Glomerular visceral epithelial cell (primary cell): ENCODE results near the gene MRPL39.
A peak's percentile ranks its signal among the peaks of the same experiment; 100 is the strongest.
"Not testable (repeated sequence)": the region's sequence is repeated elsewhere in the genome, so short reads cannot be mapped to it uniquely, and the experiment has no call there.

Experiments used
- DNase-seq: peaks from one replicate; pipeline ENCODE4 v3.0.0-alpha.2; 2016; ENCODE audit errors: extremely low spot score

The MRPL39 gene

GRCh38 chr21:25607151-25608043 is at the start of gene MRPL39:
TSS of gene MRPL39 (minus strand) at chr21:25607481. CDS start at chr21:25607475, 6 bp downstream.
- DNase-seq: peak; percentile 89

GRCh38 chr21:25656412-25656811 is 49.1 kb upstream of the MRPL39 start:
- DNase-seq: no peak

DNA sequence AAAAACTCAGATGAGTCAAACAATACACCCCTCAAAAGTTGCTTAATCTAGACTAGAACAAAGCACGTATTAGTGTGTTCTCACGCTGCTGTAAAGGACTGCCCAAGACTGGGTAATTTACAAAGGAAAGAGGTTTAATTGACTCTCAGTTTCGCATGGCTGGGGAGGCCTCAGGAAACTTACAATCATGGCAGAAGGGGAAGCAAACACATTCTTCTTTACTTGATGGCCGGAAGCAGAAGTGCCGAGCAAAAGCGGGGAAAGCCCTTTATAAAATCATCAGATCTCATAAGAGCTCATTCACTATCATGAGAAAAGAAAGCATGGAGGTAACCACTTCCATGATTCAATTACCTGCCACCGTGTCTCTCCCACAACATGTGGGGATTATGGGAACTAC is 41.9 kb upstream of the MRPL39 start:
- no peak for DNase-seq

- no peak for DNase-seq
Observed at GRCh38 chr21:25647647-25648046, 40.4 kb upstream of the MRPL39 start.

- DNase-seq: no peak
Observed at GRCh38 chr21:25646474-25646873, 39.2 kb upstream of the MRPL39 start.

GRCh38 chr21:25643486-25643885 is 36.2 kb upstream of the MRPL39 start:
- no peak for DNase-seq

DNA sequence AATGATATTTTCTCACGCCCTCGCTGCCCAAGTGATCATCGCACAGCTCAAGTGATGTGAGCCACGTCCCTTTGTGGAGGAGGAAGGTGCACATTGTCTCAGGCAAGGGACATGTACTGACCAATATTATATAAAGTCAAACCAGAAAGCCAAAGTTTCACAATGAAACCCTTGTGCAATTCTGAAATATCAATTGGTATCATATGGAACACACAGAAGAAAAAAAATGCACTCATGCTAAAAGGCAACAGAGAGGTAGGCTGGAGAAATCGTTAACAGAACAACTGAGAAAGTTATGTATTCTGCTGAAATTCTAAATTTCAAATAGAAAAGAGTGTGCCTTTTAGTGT is 33.6 kb upstream of the MRPL39 start:
- no peak for DNase-seq

GRCh38 chr21:25640202-25640942 is 33.1 kb upstream of the MRPL39 start:
- DNase-seq: peak; percentile 20

DNA sequence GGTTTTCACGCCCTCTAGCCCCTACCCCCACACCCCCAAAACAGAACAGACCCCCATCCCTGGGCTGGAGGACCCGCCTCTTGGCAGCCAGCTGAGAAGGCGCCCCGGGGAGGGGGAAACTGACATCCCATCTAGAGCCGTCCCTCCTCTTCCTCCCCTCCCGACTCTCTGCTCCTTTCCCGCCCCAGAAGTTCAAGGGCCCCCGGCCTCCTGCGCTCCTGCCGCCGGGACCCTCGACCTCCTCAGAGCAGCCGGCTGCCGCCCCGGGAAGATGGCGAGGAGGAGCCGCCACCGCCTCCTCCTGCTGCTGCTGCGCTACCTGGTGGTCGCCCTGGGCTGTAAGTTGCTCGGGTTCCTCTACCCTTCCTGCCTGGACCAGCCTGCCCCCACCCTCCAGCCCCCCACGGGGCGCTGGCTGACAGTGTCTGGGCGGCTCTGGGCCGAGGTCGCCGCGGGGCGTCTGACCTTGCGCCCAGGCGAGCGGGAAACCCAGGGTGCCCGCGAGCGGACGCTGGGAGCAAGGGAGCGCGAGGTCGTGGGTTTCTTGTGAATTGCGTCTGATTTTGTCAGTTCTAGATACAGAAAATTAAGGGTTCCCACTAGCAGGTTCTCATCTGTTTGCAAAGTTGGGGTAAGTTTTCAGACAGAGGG is 32.4 kb upstream of the MRPL39 start:
- peak; percentile 53 for DNase-seq

GRCh38 chr21:25638660-25639550 is 31.6 kb upstream of the MRPL39 start, which contains the start of gene JAM2:
TSS of gene JAM2 (plus strand) at chr21:25639258. CDS start at chr21:25639822, 564 bp downstream.
- DNase-seq: peak; percentile 47

DNA sequence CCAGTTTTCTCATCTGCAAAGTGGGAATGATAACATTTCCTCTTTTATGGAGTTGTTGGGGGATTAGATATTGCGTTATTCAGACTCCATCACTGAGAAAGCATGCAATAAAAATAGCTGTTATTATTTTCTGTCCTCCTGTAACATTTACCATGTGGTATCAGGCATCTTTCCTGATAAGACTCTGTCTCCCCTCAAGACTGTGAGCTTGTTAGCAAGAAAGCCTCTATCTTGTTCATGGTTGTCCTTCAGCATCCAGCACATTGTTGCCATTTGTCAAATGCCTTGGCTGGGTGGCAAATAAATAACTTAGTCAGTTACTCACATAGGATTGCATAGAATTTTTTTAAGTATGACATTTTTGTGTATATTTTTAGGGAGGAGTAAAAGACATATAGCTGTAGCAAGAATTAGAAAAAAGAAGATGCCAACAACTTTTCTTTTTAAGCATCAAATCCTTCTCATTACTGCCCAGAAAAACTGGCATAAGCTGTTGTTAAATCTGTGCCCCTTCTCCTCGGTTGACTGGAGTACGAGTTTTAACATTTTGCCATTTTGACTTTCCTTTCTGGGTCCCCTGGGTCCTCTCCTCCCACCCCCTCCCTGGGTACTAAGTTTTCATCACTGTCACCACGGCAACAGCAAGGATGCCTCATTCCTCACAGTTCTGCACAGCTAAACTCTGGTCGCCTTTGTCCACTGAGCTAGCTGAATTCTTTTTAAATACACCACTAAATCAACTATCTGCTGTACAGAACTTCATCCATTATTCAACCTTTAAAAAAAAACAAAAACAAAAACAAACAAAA is 30.8 kb upstream of the MRPL39 start:
- peak; percentile 8 for DNase-seq

DNA sequence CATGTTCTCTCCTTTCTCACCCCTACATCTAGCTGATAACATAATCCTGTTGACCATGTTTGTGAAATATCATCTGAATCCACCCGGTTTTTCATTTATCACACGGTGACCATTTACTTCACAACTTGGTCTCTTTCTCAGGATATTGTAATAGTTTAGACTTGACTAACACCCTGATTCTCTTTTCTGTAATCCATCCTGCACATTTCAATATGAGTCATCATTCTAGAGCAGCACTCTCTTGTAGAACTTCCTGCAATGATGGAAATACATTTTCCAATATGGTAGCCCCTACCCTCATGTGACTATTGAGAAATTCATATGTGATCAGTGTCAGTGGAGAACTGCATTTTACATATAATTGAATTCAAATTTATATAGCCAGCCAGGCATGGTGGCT is 29.4 kb upstream of the MRPL39 start:
- no peak for DNase-seq

DNA sequence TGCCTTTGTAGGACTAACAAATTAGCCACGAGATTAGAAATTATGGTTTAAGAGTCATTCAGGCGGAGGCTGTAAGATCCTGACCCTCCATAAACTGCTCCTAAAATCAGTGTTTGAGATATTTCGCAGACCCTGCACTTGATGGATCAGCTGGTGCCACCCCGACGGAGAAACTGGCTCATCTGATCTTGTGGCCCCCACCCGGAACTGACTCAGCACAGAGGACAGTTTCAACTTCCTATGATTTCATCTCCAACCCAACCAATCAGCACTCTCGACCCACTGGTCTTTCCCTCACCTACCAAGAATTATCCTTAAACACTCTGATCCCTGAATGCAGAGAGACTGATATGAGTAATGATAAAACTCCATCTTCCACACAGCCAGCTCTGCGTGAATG is 28.0 kb upstream of the MRPL39 start:
- DNase-seq: no peak

GRCh38 chr21:25632296-25632695 is 25.0 kb upstream of the MRPL39 start:
- DNase-seq: no peak

DNA sequence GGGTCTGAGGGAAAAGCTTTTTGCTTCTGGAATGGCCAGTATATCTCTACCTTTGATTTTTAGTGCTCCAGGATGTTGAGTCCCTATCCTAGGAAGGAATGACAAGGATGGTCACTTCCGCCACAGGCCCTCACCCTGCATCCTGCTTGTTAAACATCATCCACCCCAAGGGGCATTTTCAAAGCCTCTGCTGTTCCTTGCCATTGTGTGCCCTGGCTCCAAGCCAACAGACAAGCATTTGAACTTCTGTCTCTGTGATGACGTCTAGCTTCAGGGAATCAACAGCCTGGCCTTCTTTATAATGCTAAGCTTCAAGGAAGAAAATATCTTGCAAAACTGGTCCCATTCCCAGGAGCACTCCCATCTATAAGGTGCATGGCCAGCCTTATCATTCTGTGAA is 19.5 kb upstream of the MRPL39 start:
- no peak for DNase-seq

DNA sequence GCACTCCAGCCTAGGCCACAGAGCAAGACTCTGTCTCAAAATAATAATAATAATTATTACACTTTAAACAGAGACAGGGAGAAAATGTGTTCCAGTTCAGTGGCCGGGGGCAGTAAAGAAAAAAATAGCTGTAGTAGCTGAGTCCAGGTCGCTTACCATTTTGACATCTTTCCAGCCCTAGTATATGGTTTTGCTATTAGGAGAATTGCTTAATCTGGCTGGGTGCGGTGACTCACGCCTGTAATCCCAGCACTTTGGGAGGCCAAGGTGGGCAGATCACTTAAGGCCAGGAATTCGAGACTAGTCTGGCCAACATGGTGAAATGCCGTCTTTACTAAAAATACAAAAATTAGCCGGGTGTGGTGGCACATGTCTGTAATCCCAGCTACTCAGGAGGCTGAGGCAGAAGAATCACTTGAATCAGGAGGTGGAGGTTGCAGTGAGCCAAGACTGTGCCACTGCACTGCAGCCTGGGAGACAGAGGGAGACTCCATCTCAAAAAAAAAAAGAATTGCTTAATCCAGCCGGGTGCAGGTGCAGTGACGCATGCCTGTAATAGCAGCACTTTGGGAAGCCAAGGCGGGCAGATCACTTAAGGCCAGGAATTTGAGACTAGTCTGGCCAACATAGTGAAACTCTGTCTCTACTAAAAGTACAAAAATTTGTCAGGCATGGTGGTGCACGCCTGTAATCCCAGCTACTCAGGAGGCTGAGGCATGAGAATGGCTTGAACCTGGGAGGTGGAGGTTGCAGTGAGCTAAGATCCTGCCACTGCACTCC is 18.7 kb upstream of the MRPL39 start:
- not testable (repeated sequence) for DNase-seq

DNA sequence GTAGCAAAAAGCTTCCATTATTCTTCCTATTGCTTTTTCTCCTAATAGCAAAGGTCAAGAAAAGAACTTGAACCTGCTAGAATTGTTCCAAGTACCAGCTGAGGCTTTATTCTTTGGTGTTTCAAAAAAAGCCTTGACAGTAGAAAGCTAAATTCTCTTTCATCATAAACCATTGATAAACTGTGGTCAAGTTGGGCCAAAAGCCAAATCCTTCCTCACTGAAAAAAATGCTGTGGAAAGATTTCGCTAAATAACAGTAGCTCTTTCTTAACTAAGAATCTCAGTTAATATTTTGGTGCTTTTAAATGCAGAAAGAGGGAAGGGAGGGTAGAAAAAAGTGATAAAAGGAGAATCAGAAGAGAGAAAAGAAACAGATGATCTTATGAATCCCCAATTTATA is 17.8 kb upstream of the MRPL39 start:
- DNase-seq: no peak

DNA sequence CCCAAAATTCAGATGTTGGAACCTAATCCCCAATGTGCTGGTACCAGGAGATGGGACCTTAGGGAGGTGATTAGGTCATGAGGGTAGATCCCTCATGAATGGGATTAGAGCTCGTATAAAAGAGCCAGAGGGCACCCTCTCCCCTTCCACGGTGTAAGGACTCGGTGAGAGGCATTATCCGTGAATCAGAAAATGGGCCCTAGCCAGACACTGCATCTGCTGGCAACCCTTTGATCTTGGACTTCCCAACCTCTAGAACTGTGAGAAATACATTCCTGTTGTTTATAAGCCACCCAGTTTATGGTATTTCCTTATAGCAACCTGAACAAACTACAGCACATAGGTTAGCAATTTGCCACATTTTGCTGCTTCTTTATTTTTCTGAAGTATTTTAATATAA is 17.2 kb upstream of the MRPL39 start:
- no peak for DNase-seq

- no peak for DNase-seq
Observed at GRCh38 chr21:25619198-25619597, 11.9 kb upstream of the MRPL39 start.

DNA sequence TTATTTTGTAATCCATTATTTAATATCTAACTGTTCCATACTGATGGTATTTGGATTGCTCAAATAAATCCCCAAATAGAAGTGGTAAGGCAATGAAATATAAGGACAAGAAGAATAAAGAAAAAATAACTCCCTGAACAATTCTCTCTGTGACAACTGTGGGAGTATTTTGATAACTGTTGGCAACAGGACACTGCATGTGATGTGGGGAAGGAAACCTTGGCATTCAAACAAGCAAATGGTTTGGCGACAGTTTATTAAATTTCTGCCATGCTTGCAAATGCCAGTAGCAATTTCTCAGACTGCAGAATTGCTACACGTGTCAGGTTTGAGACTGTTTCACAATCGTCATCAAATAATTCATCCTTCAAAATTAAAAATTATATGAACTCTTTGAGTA is 8.6 kb upstream of the MRPL39 start:
- DNase-seq: no peak
